ENCODE measurements around the gene CAMK2D.

Gene CAMK2D

DNA sequence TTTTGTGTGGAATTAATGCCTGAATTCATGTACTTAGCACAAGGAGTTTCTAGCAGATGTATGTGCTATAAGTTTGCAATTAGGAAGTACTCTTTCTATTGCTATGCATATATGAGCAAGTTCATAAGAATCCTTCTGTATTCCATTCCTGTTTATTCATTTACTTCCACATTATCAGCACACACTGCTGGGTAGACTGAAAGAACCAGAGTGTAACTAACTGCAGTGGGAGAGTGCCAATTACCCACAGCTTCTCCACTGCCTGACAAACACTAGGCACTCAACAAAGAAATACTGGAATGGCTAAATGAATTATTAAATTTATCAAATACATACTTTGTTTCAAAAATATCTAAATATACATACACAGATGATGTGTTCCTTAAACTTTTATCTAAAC is 219.6 kb downstream of the CAMK2D start:
- DNase-seq (ENCODE audit: low read depth): no peak
- H3K4me3 ChIP-seq (ENCODE audit: low read depth, low read length): no peak overlapping the region
- TF ChIP-seq CTCF (conservative IDR thresholded peaks at IDR 0.05; ENCODE audit: low read depth, low read length): no peak

DNA sequence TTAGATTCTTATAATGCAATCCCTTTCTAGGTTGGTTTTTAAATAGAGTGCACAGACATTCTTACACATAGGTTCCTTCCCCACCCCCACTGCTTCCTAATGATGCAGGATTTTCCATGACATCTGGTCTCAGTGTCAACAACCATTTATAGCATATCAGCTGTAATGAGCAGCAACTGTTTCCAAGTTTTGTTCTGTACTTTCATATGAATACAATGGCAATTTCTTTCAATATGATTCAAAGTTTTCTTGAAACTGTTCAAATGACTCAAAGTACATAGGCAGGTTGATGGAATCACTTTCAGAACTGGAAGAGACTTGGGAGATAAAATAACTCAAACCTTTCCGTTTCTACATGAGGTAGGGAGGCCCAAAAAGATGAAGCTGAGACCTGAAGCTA is 220.7 kb downstream of the CAMK2D start:
- H3K4me3 ChIP-seq (ENCODE audit: low read depth, low read length): no peak overlapping the region
- DNase-seq (ENCODE audit: low read depth): peak; percentile 29
- TF ChIP-seq CTCF (conservative IDR thresholded peaks at IDR 0.05; ENCODE audit: low read depth, low read length): no peak

DNA sequence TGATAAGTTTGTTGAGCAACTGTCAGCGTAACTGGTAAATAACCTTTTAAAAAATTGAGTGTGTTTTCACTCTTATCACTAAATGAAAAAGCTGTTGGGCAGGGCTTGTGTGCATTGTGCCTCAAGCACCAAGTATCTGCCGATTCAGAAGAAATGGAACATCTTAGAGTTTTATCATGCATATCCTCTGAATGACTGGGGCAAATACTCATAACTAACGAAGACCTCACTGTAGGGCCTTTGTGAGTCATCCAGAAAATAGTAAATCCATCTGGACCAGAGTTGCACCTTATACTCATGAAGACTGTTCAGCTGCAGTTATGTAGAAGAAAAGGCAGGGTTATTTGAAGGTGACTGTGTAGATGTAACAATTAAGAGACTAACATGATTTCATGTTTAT is 222.1 kb downstream of the CAMK2D start:
- DNase-seq (ENCODE audit: low read depth): peak; percentile 64
- H3K4me3 ChIP-seq (ENCODE audit: low read depth, low read length): no peak overlapping the region
- TF ChIP-seq CTCF (conservative IDR thresholded peaks at IDR 0.05; ENCODE audit: low read depth, low read length): no peak

GRCh38 chr4:113537628-113538027 is 223.9 kb downstream of the CAMK2D start:
- no peak for DNase-seq (ENCODE audit: low read depth)
- H3K4me3 ChIP-seq (ENCODE audit: low read depth, low read length): no peak overlapping the region
- TF ChIP-seq CTCF (conservative IDR thresholded peaks at IDR 0.05; ENCODE audit: low read depth, low read length): no peak

GRCh38 chr4:113537203-113537602 is 224.3 kb downstream of the CAMK2D start:
- DNase-seq (ENCODE audit: low read depth): no peak
- no peak for TF ChIP-seq CTCF (conservative IDR thresholded peaks at IDR 0.05; ENCODE audit: low read depth, low read length)

GRCh38 chr4:113534711-113535110 is 226.8 kb downstream of the CAMK2D start:
- TF ChIP-seq CTCF (conservative IDR thresholded peaks at IDR 0.05; ENCODE audit: low read depth, low read length): no peak
- peak; percentile 49 for DNase-seq (ENCODE audit: low read depth)
- H3K4me3 ChIP-seq (ENCODE audit: low read depth, low read length): no peak overlapping the region

More at GRCh38 chr4:113537203-113537602, 224.3 kb downstream of the CAMK2D start:
- H3K4me3 ChIP-seq (ENCODE audit: low read depth, low read length): no peak overlapping the region

DNA sequence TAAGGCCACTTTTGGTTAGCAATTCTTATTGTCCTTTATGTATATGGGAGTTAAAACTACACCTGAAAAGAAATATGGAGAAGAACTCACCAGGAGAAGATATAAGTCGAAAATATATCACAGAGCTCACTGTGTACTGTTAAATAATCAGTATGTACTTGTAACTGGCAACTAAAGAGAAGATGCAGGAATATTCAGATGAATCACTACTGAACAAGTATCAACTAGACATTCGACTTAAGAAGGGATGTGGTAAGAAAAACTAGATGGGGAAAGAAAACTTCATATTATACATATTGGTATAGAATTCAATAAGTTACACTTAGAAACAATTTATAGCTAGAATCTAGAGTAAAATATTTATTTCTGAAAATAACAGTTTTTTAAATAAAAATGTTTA is 230.0 kb downstream of the CAMK2D start:
- no peak for TF ChIP-seq CTCF (conservative IDR thresholded peaks at IDR 0.05; ENCODE audit: low read depth, low read length)
- DNase-seq (ENCODE audit: low read depth): no peak
- H3K4me3 ChIP-seq (ENCODE audit: low read depth, low read length): no peak overlapping the region
